Endometrium (tissue), 2 donors: ENCODE data around the gene IKZF1.
"Not testable (repeated sequence)": the region's sequence is repeated elsewhere in the genome, so short reads cannot be mapped to it uniquely, and the experiment has no call there.

Experiments
- FAIRE-seq: peaks from 2 replicates; lab custom pipeline; 2012; peaks lifted over from hg19 to GRCh38; lab: Jason Lieb, UNC
- donor health status: control.
- donor health status: control.

The IKZF1 gene

DNA sequence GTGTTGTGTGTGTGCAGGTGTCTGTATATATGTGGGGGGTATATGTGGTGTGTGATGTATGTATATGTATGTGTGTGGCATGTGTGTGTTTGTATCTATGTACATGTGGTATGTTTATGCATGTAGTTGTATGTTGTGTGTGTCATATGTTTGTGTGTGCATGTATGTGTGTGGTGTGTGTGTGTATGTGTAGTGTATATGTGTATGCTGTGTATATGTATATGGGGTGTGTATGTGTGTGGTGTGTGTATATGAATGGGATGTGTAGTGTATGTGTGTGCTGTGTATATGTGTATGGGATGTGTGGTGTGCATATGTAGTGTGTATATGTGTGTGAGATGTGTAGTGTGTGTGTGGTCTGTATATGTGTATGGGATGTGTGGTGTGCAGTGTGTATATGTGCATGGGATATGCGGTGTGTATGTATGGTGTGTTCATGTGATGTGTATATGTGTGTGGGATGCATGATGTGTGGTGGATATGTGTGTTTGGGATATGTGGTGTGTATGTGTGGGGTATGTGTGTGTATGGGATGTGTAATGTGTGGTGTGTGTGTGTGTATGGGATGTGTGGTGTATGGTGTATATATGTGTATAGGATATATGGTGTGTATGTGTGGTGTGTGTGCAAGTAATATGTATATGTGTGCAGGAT is 30.0 kb downstream of the IKZF1 start:
- FAIRE-seq: no peak

DNA sequence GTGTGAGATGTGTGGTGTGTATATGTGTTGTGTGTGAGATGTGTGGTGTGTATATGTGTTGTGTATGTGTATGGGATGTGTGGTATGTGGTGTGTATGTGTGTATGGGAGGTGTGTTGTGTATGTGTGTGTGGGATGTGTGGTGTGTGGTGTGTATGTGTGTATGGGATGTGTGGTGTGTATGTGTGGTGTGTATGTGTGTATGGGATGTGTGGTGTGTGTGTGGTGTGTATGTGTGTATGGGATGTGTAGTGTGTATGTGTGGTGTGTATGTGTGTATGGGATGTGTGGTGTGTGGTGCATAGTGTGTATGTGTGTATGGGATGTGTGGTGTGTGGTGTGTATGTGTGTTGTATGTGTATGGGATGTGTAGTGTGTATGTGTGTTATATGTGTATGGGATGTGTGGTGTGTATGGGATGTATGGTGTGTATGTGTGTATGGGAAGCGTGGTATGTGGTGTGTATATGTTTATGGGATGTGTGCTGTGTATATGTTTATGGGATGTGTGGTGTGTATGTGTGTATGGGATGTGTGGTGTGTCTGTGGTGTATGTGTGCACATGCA is 30.8 kb downstream of the IKZF1 start:
- no peak for FAIRE-seq

DNA sequence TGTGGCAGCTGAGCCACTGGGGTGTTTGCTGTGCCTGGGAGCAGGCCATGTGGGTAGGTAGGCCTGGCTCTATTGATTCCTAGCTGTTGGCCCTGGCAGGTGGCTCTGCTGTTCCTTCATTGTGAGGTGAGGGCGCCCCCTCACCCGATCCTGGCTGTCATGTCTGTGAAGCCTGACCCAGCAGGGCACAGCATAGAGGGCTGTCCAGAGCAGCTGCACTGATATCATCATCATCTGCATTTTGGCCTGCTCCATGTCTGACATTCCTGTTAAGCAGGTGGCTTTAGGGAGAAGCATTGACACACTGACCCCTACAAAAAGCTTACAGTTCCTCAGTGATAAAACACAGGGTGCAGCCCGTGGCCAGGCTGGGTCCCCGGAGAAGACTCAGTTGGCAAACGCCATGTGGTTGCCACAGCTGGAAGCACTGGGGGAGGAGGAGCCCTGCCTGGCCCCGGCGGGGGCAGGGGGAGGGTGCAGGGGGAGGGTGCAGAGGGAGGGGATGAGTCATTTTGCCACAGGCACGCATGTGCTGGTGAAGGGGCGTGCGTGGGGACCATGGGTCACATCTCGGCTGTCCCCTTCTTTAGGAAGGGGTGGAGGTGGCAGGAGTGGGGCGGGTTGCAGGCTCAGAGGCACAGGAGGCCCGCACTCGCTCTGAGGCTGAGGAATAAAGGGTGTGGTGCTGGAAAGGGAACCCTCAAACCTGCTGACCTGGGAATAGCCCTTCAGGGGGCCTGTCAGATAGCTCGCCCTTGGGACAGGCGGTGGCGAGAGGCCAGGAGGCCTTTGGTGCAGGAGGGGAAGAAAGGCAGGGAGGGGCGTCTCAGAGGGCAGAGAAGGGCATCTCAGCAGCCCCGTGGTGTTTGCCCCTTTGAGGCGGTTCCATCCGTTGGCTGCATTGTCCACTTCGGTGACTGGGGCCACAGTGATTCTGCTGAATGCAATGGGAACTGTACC is 31.6 kb downstream of the IKZF1 start:
- no peak for FAIRE-seq

DNA sequence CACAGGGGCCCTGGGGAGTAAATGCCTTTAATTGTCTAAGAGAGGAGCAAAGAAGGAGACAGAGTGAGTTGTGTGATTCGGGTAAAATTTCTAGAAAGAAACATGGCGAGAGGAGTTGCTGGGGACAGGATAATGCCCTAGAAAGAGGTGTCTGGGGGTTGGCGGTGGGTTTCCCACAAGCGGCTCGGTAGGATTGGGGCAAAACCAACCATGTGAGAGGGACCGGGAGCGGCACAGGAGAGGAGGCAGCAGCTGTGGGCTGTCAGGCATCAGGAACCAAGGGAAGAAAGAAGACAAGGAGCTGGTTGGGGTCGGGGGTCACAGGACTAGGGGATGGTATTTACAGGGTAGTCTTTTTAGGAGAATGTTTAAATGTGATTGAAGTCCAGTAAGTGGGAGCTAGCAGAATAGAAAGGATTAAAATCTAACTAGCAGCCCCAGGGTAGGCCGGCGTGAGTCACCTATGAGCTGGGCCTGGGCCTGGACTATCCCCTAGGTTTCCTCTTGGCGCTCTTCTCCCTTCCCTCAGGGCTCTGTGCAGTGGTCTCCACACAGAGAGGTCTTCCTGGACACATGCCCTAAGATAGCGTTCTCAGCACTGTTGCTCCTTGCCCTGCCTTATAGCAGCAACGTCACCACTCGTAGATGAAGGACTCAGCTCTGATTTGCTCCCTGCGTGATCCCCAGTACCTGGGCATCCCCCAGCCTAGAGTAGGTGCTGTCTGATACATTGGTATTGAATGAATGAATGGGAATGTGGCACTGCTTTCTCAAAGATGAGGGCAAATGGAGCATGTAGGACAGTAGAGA is 32.6 kb downstream of the IKZF1 start:
- no peak for FAIRE-seq

DNA sequence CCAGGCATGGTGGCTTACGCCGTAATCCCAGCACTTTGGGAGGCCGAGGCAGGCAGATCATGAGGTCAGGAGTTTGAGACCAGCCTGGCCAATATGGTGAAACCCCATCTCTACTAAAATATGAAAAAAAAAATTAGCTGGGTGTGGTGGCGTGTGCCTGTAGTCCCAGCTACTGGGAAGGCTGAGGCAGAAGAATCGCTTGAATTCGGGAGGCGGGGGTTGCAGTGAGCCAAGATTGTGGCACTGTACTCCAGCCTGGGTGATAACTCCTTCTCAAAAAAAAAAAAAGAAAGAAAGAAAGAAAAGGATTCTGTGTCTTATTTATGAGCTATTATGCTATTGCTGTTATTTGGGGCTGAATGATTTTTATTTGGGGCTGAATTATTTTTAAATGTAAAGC is 35.0 kb downstream of the IKZF1 start:
- FAIRE-seq: not testable (repeated sequence)

DNA sequence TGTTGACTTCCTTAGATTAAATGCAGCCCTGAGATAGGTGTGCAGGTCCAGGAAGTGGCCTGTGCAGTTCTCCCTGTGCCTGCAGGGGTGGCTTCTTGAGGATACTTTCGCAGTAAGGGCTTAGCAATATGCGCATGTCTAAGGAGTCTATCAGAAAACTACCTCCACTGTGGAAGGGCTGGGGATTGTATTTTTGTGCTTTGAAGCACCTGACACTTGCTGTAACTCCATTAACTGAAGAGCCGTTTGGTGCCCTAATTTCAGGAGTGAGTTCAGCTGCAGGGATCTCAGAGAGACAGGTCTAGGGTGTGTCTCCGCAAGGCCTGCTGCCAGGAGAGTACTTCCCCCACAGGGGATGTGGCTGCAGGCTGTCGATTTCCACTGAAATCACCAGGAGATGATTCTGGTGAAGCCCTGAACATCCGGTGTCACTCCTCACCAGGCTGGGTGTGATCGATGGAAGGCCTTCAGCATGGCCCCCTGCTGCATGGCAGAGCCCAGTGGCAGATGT is 35.5 kb downstream of the IKZF1 start:
- FAIRE-seq: no peak

DNA sequence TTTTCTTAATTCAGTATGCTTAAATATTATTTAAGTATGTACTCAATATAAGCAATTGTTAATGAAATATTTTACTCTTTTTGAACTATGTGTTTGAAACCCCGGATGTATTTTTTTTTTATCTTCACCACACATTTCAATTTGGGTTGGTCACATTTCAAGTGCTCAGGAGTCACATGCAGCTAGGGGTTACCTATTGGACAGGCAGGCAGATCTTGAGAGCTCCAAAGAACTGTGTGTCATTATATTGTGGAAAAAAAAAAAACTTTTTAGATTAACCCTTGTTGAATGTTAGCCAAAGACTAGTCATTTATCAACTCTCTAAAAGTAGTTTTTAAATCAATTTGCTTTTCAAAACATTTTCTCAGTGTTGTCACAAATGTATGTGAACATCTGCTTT is 37.2 kb downstream of the IKZF1 start:
- FAIRE-seq: no peak

DNA sequence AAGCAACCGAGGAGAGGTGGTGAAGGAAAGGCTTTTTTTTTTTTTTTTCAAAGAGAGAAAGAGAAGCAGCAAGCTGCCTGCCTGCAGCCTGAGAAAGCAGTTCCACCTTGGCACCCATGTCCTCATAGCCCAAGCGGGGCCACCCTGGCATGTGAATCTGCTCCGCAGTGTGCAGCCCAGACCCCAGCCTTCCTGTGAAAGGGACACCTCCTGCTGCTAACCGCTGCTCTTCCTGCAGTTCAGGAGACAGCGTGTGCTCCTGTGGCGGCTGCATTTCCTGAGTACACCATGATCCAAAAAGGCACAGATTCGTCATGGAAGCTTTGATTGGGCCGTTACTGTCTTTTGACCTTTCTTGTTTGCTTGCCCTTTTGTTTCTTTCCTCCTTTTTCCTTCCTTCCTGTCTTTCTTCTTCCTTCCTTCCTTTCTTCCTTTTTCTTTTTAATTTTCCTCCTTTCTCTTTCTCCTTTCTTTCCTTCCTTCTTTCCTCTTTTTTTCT is 38.1 kb downstream of the IKZF1 start:
- no peak for FAIRE-seq

DNA sequence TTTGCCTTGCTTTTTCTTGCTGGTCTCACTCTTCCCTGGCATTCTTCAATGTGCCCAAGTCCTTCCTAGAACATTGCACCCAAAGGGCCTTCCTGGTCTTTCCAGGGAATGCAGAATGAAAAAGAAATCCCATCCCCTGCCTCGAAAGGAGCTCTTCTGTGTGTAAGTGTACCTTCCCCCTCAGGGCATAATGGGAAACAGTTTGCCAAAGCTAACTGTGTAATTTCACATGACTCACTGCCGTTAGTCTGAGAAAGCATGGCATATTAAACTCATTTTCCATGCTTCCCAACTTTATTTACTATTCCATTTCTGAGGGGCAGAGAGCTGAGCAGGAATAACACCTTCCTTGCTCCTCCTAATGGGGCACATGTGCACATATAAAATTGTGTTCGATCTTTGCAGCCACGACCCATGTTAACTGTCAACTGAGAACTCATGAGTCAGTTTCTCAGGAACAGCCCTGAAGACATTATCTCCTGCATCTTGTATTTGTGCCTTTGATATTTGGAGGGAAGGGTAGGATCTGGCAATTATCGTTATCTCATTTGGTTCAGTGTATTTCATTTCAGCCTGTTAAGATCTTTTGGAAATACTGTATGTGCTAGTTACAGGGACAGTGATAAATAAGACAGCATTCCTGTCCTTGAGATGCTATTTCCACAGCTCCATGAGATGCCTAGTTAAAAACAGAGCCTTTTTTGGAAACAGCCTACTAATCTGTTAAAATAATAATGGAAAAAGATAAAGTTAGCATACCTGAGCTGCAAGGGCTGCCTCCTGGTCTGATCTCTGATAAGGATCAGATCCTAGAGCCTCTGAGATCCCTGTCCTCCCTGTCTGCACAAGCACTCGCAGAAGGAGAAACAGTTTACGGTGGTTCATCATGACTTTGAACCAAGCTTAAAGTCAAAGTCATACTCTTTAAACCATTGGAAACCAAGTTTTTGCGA is 42.3 kb downstream of the IKZF1 start:
- FAIRE-seq: no peak

DNA sequence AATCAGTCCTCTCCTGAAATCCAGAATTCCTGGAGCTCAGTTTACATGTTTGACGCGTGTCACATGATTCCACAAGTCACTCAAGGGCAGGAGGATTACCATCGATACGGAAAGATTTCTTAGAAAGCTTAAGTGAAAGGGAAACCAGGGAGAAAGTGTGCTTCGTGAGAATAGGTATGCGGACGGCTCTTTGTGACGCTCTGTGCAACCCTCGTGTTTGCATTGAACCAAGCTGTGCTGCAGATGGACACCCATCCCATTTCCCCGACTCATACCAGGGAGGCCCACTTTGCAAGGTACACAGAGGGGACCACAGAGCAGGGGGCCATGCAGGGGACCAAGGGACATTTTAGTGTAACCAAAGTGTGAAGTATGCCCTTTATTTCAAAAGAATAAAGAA is 43.2 kb downstream of the IKZF1 start:
- FAIRE-seq: no peak

DNA sequence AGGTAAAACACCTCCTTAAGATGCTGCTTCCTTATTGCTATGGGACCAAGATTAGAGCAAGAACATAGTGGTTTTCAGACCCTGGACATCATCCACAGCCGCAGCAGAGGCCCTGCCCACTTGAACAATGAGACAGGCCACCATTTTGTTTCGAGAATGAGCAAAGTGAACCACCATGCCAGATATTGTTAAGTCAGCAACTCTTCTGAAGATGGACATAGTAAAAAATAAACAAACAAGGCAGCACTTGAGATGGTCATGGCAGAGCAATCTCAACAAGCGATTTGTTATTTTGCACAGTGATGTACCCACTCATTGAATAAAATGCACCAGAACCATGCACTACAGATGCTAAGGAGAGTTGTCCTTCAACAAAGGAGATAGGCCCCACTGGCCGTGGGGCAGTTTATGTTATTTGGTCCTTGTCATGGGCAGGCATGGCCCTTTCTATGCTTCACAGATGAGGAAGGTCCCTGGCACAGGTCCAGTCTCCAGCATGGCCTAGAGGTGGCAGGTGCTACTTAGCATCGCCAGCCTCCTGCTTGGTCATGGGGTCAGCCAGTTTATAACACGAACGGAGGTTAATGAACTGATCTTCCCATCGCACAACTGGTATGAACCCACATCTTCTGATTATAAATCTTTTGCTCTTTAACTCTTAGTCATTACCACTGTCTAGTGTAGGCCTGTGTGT is 44.1 kb downstream of the IKZF1 start:
- no peak for FAIRE-seq

DNA sequence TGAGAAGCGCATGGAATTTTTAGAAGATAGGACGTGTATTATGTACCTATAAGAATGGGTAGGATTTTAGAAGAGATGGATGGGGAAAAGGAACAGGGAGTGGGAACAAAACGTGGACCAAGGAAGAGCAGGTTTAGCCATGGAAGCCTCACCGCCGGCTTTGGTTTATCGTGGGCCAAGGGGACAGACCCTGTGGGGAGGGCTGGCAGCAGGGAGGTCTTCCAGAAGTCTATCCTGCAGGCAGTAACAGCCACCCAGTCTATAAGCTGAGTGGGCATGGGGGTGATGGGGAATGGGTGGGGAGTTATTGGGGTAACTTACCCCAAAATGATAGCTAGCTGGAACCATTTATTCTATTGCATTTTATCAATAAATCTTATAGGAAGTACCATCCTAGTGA is 44.9 kb downstream of the IKZF1 start:
- no peak for FAIRE-seq

DNA sequence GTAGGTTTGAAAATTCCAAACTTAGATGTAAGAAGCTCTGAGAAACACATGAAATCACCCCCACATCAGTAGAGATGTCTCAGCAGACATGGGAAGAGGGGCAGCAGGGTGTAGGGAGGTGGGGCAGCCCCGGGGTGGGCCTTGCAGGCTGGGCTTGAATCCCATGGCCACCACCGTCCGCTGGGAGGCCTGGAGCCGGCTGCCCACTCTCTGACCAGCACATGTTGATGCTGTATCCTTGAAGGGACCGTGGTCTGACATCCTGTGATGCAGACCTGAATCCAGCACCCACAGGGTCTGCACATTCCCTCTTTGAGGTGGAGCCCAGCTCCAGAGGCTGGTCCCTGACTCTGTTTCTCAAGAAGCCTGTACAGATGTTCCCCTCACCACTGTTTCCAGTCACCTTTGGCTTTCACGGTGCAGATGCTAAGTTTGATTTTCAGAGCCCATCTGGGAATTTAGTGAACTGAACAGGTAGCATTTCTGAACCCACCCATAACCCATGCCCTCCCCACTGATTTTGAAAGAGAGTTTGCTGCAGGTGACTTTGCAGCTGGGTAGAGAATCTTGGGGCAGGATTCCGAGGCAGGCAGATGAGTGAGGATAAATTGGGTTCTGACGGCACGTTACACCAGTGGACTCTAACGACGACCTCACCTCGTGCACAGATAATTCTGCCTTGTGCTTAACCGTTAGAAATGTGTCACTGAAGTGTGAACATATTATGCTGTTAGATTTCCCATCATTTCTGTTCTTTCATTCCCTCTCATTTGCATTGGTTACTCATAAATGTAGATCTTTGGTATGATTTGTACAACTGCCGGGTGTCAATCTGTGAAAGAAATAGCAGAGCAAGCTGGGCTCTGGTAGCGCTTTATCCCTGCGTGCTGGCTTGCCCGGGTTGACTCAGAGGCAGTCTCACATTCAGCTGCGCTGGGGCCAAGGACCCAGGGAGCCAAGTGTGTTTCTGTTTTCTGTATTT is 45.7 kb downstream of the IKZF1 start:
- FAIRE-seq: no peak

DNA sequence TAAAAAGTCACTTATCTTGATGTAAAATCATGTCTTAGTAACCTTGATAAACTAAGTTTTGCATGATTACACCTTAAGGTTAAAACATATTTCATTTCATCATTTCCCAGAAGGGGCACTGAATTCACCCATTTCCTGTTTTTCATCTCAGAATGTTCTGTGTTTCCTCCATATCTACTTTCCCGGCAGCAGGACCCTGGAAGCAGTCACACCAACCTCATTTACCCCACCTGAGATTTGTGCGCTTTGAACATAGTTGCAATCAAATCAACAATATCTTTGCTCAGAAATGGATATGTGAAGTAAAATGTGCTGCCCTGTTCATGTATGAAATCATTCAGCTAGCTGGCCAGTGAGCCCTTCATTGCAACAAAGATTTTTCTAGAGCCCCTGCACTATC is 46.8 kb downstream of the IKZF1 start:
- FAIRE-seq: no peak

DNA sequence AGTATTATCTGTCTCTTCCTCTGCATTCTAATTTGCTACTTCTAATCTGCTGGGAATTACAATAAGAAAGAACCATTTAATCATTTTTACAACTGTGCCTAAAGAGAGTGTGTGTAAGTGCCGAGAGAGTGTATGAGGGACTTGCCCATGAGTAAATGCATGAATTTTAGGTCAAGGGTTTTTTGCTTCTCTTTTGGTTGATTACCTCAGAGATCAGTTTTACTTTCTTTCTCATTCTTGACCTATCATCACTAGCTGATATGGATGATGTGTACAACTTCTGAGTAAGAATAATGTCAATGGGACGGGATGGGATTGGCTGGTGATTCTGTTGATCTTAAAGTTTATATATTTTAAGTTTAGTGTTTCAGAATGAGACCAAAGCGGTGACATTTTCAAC is 47.8 kb downstream of the IKZF1 start:
- FAIRE-seq: no peak

DNA sequence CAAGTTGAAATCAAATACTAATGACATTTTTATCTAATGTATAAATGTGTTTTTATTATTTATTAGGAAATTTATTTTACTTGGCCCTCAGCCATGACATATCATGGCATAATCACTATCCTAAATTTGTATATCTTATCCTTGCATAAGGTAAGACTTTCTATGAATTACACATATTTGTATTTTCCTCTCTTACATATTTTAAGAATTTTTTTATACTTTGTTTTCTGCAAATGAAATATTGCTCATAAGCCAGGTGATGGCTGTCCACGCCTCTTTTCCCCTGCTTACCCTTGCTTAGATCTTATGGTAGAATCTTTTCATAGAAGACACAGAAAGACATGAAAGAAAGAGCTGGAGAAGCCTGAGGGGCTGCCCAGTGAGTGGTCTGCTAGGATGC is 48.2 kb downstream of the IKZF1 start:
- no peak for FAIRE-seq

DNA sequence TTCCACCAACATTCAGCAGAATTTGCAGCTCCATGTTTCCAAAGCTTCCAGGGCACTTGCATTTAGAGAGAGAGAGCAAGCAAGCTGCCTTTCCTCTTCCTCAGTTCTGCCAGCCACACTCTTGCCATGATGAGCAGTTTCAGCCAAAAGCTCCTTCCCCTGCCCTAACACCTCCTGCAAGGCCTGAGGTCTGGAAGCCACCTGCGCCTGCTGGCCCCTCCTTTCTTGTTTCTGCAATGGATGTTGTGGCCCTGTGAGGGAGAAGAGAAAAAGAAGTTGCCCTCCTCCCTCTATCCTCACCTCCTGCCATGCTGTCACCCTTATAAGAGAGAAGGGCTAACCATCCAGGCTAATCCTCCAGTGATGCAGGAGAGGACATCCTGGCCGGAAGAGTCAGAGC is 48.7 kb downstream of the IKZF1 start:
- no peak for FAIRE-seq

DNA sequence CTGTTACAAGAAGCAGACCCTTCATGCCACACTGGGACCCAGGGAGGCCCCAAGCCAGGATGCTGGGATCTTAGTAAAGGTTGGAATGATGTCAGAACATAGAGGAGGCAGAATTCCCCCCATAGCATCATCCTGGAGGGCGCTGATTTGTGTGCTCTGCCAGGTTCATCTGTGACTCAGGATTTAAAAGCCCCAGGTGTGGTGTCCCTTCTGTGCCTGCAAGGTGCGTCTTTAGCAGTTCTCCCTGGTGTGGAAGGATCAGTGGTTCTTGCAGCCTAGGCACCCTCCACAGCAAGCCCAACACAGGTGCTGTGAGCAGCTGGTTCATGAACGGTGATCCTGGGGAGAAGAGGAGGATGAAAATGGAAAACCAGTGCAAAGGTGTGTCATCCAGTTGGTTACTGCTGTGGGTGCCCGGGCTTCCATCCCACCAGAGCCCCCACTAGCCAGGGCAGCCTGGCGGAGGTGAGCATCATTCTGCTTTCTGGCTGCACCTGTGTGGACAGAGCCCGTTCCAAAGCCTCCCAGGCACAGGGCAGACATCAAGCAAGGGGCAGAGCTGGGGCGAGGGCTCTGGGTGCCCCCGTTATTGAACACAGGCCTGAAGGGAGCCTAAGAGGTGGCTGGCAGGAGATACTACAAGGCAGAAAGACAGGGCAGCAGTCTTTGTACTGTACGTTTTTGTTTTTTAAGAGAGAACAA is 49.5 kb downstream of the IKZF1 start:
- no peak for FAIRE-seq
